SKM-1 (cell line): ENCODE measurements around the gene AHRR.
"Not testable (repeated sequence)": the region's sequence is repeated elsewhere in the genome, so short reads cannot be mapped to it uniquely, and the experiment has no call there.

Experiments used
- DNase-seq: peaks from one replicate; lab custom pipeline; 2025; ENCODE audit not compliant: unreplicated experiment; lab: John Stamatoyannopoulos, UW

AHRR gene

DNA sequence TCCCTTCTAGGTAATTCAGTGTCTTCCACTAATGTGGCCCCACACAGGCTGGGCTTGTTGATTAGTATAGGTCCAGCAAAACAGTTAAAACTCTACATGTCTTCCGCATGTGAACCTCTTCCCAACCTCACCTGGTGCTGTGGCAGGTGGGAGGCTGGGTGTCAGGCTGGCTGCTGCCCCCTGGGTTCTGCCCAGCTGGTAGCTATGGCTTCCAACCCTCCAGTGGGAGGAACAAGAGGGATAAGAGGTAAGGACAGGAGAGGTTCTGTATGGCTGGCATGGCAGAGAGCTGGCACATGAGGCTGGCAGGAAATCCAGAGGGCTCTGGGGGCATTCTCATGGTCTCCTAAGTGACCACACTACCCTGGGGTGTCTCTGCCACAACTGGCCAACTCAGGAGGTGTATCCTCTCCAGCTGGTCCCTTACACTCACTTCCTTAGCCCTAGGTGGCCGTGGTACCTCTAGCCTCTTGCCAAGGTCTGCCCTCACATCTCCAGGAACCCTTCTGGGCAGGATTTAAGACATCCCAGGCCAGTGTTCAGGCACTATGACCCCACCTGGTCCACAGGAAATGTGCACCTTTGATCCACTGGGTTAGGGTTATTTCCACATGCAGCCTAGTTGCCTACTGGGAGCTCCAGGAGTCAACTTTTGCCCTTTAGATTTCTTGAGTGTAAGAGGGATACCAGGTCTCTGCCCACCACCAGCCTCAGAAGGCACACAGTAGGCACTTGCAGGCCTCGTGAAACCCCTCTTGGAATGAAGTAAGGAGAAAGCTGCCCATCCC, 41.7 kb downstream of the AHRR start:
- no peak for DNase-seq

DNA sequence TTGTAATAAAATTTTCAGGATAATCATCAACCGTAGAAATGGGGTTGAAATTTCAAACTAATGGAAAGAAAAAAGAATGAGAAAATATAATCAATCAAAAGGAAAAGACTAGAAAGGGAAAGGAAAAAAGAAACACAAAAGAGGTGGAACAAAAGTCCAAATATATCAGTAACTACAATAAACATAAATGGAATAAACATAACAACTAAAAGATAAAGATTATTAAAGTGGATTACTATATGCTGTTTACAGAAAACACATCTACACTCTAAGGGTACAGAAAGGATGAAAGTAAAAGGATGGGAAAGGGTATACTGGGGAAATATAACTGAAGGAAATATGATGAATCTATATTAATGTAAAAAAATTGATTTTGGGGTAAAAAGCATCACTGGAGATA, 43.0 kb downstream of the AHRR start:
- DNase-seq = no peak

DNA sequence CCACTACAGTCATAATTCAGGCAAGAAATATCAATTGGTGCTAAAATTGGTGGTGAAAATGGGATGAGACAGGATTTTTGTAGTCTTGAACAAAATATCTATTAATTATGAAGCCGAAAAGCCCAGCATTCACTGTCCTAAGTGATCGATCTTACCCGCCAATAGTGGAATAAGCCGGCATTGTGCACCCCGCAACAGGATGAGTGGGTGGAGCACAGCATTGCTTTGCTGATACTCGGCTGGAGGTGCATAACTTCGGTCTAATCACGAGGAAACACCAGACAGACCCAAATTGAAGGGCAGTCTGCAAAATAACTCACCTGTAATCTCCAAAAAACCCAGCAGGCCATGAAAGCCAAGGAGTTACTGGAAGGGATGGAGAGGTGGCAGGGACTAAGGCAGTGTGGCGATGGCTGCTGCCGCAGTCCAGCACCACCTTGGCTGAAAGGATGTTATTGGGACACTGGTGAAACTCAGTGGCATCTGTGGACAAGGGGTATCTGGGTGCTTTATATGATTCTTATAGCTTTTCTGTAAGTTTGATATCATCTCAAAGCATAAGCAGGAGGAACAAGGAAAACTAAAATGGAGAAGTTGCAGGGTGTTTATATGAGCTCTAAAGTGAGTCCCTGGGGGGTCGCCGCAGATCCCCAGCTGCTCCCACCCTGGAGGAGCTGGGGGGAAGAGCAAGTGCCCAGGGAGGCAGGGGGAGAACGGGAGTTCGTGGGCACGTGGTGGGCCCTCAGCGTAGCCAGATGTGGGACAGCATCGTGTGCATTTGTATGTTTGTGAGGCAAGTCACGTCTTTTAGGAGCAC, 45.2 kb downstream of the AHRR start:
- no peak for DNase-seq

DNA sequence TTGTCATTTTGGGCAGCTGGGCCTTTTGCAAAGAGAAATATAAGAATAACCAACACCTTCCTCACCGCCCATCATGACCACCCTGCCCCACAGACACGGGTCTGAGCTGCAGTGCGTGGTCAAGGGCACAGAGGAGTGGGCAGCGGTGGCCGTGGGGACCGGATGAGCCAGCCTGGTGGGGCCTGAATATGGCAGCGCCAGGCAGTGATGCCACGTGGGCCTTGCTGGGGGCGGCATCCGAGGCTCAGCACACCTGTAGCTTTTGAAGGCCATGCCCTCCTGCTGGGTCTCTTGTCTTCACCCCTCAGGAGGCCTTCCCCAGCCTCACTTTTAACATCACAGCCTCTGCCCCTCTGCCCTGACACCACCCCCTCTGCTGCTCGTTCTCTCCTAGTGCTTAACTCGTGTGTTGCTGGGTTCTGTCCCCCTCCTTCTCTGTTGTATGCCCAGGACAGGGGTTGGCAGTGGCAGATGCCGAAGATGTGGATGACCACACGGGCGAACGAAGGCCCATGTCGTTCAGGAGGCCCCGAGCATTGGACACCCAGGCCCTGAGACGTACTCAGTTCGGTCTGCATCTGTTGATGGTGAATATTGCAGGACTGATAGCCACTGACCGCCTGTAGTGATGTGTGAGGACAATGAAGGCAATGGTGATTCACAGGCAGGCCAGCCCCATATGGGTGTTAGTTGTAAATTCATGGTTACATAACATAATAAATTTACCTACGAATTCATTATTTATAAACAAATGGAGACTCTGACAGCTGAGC, 46.0 kb downstream of the AHRR start:
- DNase-seq = no peak

DNA sequence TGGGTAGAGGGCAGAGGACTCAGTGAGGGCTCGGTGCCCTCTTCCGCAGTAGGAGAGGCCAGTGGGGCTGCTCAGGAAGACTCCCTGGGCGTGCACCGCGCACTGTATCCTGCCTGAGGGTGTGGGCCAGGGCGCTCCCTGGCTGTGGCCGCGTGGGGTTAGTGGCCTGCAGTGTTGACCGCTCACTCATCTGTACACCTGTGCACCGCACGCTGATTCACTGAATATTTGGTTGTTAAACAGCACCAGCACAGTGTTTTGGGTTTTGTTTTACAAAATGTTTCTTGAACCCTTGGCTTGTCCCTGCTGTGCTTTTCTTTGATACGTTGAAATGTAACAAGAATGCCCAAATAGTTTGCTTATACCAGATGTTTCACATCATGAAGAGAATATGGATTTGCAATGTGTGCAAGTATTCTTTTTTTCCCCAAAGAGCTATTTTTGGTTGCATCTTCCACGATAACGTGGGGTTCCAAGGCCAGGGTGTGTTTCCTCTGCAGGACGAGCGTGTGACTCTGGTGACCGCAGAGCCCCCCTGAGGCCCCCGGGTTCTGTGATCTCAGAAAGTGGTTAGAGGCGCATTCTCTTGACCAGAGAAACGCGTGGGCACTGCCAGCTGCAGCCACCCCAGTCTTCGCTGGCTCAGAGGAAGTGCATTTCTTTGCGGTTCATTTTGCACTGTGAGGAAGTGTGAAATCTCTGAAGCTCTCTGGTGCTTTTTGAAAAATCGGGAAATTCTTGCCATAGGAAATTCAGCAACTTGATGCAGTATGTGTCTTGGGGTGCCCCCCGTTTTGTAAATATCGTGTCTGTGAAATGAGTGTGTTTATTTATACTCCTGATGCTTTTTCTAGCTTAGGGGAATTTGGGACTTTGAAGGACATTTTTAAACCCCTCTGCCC, 46.9 kb downstream of the AHRR start:
- no peak for DNase-seq

DNA sequence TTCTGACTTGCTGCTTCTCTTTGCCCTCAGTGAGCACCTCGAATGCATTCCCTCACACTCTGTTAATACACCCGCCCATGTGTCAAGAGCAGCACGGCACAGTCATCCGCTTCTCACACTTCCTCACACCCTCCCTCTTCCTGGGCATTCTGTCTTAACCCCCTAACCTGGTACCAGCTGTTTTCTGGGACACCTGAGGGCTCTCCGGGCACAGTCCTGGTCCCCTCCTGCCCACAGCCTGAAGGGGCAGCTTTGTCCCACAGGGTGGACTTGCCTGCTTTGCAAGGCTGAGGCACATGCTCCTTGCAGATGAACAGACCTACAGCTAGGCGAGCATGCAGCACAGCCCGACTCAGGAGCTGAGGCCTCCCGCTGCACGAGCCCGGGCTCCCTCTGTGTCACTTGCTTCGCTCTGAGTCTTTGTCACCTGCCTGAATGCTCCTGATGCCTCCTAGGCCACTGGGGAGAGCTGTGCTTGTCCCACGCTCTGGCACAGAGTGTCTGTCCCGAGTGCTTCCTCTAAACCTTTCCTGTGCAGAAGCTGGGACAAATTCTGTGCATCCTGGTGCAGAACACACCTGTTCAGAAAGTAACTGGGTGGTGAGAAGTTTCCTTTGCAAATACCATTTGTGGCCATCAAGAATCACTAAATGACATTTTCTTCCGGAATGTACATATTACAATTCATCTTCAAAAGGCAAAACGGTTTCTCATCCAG, 47.8 kb downstream of the AHRR start:
- DNase-seq = no peak

DNA sequence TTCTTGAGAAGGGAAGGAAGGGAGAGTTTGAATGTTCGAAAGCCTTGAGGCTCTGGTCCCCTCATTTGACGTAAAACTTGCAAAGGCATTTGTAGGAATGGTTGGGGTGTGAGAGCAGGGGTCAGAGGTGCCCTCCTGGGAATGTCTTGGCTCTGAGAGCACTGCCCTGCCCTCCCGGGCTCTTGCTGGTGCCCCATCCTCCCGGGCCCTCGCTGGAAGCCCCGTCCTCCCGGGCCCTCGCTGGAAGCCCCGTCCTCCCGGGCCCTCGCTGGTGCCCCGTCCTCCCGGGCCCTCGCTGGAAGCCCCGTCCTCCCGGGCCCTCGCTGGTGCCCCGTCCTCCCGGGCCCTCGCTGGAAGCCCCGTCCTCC, 48.3 kb downstream of the AHRR start:
- not testable (repeated sequence) for DNase-seq

DNA sequence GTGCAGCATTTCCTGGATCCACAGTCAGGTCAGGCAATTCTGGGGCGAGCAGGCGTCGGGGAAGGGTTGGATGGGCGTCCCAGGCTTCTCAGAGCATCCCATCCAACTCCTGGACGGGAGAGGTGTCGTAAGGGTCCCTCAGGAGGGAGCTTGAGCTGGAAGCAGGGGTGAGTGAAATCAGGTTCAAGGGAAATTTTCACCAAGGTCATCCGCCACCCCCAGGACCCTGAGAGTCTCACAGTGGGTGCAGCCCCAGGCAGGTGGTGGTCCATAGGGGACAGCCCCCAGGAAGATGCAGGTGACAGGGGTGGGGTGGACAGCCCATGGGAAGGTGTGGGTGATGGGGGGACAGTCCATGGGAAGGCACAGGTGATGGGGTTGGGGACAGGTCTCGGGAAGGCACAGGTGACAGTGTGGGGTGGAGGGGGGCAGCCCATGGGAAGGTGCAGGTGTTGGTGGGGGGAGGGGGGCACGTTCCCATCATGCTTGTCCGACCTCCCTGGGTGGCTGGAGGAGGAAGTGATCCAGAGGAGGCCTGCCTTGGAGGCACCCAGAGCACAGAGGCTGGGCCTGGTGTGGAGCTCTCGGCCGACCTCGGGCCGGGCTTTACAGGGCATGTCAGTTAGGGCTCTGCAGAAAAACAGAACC, 48.9 kb downstream of the AHRR start:
- no peak for DNase-seq

GRCh38 chr5:370959-371810, 49.7 kb downstream of the AHRR start:
- no peak for DNase-seq

GRCh38 chr5:371811-372555, 50.5 kb downstream of the AHRR start:
- no peak for DNase-seq

DNA sequence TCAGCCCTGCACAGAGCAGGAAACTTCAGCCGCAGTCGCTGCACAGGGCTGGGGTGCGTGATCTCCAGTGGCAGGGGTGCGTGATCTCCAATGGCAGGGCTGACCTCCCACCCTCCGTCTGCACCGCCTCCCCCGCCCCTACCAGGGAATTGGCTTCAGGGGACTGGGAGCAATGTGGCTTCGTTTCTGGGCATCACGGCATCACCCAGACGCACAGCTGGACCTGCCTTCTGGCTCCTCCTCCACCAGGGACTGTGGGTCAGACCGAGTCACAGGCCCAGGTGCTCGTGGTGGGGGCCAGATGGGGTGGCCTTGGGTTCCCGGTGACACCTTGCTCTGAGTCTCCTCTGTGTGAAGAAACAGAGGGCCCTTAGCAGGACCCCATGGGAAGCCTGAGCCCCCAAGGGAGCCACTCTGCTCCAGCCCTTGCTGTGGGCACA, 51.1 kb downstream of the AHRR start:
- DNase-seq = no peak

DNA sequence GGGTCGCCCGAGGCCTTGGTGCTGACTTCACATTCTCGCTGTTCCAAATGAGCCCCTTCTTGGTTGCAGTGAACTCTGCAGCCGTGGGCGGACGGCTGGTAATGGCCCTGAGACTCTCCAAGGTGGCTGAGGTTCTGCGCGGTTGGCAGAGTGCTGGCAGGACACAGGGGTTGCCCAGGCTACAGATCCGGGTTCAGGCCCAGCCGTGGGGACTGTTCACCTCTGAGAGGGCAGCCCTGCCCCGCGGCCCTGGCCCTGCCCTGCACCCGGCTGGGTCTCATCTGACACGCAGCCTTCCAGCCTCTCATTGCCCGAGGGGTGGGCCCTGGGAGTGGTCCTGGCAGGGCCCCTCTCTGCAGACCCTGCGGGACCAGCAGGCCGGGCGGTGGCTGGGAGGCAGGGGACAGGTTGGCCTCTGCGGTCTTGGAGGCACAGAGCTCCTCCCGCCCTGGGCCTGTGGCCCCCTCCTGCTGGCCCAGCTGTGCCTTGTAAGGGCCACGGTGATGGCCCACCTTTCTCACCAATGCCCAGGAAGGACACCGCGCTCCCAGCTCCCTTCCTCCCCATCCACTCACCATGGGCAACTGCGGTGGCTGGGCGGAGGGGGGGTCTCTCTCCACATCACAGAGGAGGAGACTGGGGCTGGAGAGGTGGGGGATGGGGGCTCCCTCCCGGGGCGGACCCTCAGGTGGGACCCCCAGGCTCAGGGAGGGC, 51.6 kb downstream of the AHRR start:
- DNase-seq = no peak

- peak; percentile 38 for DNase-seq
These were observed 52.4 kb downstream of the AHRR start for GRCh38 chr5:373710-374602.

DNA sequence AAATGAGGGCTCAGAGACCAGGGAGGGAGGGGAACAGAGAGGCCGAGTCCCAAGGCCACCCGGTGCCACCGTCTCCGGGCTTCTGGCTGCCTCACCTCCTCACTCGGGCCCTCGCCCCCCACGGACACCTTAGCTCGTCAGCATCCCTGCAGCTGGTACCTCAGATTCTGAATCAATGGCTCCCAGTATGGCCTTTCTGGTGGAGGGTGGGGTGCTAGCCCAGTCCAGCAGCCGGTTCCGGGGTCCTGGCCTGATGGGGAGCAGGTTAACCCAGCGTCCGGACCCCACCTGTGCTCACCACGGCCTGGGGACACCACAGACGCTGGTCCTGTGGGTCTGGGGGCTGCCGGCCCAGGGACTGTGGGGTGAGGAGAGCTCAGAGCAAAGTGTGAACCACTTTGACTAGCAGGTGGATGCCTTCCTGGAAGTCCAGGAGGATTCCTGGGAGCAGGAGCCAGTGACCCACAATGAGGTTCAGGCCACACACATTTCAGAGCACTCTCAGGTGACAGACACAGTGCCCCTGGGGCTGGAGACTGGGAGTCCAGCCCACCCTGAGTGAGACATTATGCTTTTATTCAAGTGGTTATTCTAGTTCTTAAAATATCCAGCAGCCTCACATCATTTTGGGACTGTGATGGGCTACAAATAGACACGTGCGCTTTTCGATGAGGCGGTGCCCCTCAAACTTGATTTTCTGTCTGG, 53.3 kb downstream of the AHRR start:
- no peak for DNase-seq

GRCh38 chr5:375336-375920, 53.9 kb downstream of the AHRR start:
- DNase-seq = no peak
